NCI-H82 (cell line): Measurements from ENCODE around the gene CACNA1E.

ENCODE experiments used
- DNase-seq: peaks from one replicate; lab custom pipeline; 2025; lab: John Stamatoyannopoulos, UW

Gene CACNA1E

GRCh38 chr1:181701891-181702290 is 218.6 kb downstream of the CACNA1E start:
- no peak for DNase-seq

GRCh38 chr1:181704546-181704945 is 221.2 kb downstream of the CACNA1E start:
- no peak for DNase-seq

- no peak for DNase-seq
Observed at GRCh38 chr1:181711820-181712219, 228.5 kb downstream of the CACNA1E start.

DNA sequence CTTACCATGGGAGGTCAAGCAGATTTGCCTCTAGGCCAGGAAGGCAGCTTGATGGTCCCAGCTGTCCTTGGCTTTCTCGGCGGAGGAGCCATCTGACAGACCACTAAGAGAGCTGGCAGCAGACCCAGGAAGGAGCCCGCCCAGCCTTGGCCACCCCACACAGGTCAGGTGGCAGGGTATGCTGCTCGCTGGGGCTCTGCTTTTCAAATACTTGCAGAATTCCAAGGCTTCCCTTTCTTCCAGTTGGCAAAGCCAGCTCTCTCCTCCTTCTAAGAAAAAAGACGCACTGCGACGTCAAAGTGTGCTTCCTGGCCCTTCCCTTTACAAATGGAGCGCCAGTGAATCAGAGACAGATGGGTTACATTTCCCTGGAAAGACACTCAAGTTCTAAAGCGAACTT is 229.4 kb downstream of the CACNA1E start:
- no peak for DNase-seq

DNA sequence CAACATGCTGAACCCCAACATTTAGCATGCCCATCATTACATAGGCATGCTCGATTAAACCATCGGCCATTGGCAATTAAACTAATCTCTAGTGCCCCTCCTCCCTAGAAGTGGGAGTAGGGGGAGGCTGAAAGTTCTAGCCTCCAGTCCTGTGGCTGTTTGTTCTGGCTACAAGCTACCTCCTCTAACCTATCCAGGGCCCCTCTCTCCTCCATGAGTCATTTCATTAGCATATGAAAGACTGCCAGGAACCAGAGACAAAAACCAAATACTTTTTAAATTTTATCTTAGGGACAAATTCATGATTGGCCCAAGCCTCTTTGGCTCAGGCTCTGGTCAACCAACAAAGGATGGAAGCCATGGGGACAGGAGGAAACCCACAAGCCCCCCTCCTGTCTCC is 231.1 kb downstream of the CACNA1E start:
- DNase-seq, result no peak

DNA sequence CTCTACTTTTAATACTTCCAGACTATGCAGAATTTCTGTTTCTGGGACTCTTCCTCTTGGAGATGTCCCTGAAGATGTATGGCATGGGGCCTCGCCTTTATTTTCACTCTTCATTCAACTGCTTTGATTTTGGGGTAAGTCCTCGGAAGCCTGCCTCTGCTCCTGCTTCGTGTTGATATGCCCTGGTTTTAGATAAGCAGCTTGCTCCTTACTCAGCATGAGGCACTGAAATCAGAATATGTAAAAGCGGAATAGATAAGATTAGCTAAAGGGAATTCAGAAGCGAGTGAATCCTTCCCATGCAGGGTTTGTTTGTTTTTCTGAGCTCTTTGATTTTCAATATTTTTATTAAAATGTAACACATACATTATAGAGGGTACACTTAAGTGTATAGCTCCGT is 234.7 kb downstream of the CACNA1E start:
- DNase-seq, result no peak

GRCh38 chr1:181726320-181727012 is 243.1 kb downstream of the CACNA1E start:
- peak; percentile 69 for DNase-seq

DNA sequence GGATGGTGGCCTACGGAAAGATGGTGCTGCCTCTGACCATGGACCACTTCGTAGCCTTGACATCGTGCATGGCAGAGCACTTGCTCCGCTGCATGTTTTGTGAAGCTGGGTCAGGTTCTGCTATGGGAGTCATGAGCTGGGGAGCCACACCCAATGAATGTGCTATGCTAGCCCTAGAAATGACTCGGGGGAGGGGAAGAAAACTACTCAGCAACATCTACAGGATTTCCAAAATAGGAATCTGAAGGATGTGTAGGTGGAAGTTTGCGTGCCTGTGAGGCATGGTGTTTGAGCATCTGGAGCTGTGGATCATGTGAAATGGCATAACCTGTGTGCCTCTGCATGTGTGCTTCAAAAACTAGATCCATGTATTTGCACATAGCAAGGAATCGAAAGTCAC is 247.3 kb downstream of the CACNA1E start:
- no peak for DNase-seq

- no peak for DNase-seq
Observed at GRCh38 chr1:181732218-181732990, 249.1 kb downstream of the CACNA1E start.

GRCh38 chr1:181733486-181733885 is 250.2 kb downstream of the CACNA1E start:
- DNase-seq, result no peak

DNA sequence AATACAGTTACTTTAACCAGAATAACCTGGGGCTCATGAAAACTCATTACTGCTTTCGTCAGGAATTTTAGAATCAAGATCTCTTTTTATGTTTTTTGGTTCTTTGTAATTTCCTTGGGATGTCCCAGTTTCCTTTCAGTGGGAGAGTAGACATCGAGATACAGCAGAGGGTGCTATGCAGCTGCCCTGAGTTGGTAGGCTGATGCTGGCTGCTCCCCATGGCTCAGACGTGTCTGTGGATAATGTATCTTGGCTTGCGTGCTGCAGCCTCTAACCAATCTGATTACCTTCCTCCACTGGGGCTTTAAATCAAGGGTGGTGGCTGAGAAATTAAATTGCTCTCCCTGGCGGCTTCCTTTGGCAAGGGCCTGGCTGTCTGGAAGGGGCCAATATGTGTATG is 253.7 kb downstream of the CACNA1E start:
- peak; percentile 69 for DNase-seq

- no peak for DNase-seq
Observed at GRCh38 chr1:181739214-181739613, 255.9 kb downstream of the CACNA1E start.

- DNase-seq, result no peak
Observed at GRCh38 chr1:181742426-181742825, 259.1 kb downstream of the CACNA1E start.

GRCh38 chr1:181743878-181744312 is 260.6 kb downstream of the CACNA1E start:
- no peak for DNase-seq

- DNase-seq, result no peak
Observed at GRCh38 chr1:181746224-181746623, 262.9 kb downstream of the CACNA1E start.

- DNase-seq, result no peak
Observed at GRCh38 chr1:181748013-181748412, 264.7 kb downstream of the CACNA1E start.

- DNase-seq, result no peak
Observed at GRCh38 chr1:181754103-181754502, 270.8 kb downstream of the CACNA1E start.

DNA sequence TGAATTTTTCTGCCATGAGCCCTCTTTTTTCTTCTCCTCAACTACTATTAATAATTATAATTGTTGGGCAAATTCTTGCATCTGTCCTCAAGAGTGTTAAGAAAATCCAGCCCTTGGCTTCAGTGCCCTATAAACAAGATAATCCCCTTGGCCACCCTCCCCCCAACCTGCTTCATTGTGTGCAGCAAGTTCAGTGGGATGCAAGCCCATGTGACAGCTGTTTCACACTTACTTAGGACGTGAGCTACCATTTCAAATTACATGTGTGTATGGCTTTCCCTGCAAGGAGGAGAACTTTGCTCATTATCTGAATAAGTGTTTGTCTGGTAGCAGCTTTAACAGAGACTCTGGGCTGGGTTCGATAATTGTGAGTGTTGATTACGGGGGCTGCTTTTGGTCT is 276.2 kb downstream of the CACNA1E start:
- DNase-seq, result peak; percentile 96

DNA sequence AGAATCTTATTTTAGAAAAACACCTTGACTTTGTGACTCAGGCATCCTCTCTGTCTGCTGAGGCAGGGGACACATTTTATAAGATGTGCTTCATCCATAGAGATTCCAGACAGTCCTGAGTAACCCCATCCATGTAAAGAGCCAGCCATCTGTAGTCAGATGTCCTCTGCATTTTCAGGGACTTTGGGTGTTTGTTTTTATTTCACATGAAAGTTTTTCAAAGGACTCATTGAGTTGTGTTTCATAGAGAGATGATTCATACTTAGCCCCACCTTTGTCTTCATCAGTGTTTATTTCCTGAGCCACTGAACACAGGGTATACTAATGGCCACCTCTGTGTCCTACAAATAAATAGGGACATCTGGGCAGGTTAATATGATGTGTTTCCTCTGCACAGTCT is 280.4 kb downstream of the CACNA1E start:
- DNase-seq, result no peak

DNA sequence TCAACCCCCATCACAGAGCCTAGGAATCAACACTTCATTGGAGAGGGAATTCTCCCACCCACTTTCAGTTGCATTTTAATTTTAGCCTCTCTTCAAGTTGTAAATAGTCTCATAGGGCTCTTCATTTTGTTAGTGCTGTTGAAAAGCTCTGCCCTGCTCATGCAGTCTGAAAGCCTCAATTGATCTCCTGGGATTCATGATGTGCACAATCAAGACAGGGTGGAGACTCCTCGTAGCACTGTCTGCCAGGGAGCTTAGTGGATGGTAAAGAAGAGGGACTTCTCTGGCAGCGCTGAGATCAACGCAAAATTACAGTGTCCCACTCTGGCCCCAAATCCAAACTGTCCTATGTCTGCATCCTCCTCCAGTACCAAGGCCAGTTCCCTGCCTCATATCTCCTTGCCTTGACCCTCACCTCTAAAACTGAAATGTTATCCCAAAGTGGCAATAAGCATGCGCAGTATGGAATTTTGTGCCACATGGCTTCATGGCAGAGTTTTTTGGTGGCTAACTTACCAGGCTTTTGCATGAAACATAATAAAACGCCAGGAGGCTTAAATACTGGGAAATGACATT is 282.2 kb downstream of the CACNA1E start:
- no peak for DNase-seq

GRCh38 chr1:181767001-181767708 is 283.8 kb downstream of the CACNA1E start:
- no peak for DNase-seq

- no peak for DNase-seq
Observed at GRCh38 chr1:181768211-181768929, 285.1 kb downstream of the CACNA1E start.
